ENCODE results near the gene XIST.
"Not testable (repeated sequence)": the region's sequence is repeated elsewhere in the genome, so short reads cannot be mapped to it uniquely, and the experiment has no call there.

The XIST gene

DNA sequence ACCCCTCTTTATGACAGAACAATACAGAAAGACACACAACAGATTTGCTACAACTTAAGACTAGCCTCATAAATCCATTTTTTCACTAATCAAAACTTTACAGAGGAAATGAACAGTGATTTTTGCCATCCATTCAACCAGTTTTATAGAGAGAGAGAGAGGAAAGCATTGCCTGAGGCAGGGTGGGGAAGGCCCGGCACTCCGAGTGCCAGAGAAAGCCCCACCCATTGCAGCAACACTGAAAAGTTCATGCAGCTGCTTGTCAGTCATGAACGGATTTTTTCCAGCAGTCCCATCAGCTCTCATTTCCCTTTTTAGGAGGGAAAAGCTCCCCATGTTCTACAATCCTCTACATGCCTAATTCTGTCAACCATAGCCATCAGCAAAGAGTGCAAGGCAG is 52.6 kb downstream of the XIST start:
- no peak for DNase-seq (ENCODE audit: low read depth)

DNA sequence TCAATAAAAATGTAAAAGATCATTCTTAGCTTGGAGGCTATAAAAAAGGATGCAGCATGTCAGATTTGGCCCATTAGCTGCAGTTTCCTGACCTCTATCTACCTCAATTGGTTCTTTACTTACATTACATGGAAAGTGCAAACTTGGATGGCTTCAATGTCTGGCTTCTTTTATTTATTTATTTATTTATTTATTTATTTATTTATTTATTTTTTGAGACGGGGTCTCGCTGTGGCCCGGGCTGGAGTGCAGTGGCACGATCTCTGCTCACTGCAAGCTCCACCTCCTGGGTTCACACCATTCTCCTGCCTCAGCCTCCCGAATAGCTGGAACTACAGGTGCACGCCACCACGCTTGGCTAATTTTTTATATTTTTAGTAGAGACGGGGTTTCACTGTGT is 60.0 kb downstream of the XIST start:
- not testable (repeated sequence) for DNase-seq (ENCODE audit: low read depth)

- no peak for DNase-seq (ENCODE audit: low read depth)
These were observed 67.0 kb downstream of the XIST start for GRCh38 chrX:73785493-73785892.

Measured in activated T-cell treated with anti-CD3 and anti-CD28 coated beads for 1 hour (primary cell).